HG03432 (cell line): ENCODE results near the gene GPR137B.
A peak's percentile ranks its signal among the peaks of the same experiment; 100 is the strongest.
"Not testable (repeated sequence)": the region's sequence is repeated elsewhere in the genome, so short reads cannot be mapped to it uniquely, and the experiment has no call there.

ENCODE experiments used
- ATAC-seq: cut with Tn5 transposase; IDR thresholded peaks from one replicate; pipeline ENCODE4 v1.9.1; 2021; ENCODE audit warnings: mild to moderate bottlenecking, moderate library complexity; ENCODE audit not compliant: unreplicated experiment

Gene GPR137B

DNA sequence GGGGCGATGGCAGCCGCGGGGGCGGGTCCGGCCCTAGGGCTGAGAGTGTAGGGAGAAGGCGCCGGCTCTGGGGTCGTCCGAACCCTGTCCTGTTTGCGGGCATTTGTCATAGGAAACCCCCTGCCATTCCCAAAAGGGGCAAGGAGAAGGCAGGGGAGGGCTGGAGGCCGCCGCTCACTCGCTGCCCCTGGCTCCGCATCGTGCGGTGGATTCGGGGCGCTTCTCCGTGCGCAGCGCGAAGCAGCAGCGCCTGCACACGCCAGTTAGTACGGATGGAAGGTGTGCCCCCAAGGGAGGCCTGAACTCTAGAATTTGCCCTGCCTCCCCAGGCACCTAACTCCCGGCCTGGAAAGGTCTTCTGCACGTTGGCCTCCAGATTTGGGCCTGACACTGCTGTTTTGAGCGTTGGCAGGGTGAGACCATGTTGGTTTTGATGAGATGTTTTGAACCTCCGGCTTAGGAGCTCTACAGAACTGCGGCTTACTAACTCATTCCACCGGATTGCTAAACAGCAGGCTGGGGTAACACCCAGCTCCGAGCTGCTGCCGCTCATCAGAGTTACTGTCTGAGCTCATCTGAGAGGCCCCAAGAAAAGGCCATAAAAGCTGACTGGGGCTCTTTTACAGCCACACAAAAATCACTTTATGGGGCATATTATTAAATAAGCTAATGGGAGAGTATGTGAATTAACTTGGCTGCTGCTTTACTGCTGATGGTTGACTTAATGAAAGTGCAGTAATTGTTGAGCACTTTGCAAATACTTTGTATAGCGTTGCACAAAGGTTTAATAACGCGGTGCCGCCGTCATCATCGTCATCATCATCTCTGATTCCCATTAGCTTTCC, 987 bp downstream of the GPR137B start:
- ATAC-seq, result peak; percentile 33

GRCh38 chr1:236144033-236144432, 1.7 kb downstream of the GPR137B start:
- ATAC-seq, result no peak

DNA sequence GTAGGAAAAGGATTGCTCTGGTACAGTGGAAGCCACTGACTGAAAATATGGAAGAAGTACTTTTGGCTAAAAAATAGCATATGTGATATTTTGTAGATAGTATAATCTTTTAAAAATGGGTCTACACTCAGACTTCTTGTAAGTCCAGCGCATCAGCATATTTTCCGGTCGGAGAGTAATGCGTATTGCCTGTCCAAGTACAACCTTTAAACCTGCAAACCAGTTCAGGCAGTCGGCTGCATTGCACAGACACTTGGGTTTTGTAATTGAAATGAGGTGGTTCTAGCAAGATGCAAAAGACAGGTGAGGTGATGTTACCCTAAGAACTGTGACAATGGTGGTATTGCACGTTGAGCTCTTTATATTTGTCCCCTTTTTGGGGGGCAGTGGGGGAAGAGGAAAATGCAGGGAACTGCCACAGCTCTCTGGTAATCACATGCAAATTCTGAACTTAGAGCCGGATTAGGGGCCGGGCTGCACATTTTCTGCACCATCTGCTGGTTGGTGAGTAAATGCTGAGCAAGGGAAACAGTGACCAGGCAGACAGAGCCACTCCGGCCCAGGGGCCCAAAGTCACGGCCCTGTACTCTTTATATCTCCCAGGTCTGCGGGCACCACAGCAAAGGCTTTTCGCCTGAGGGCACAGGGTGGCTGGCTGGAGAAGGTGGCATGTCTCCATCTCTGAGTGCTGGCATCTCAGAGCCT, 2.3 kb downstream of the GPR137B start:
- no peak for ATAC-seq

GRCh38 chr1:236147068-236147467, 4.7 kb downstream of the GPR137B start:
- ATAC-seq, result no peak

DNA sequence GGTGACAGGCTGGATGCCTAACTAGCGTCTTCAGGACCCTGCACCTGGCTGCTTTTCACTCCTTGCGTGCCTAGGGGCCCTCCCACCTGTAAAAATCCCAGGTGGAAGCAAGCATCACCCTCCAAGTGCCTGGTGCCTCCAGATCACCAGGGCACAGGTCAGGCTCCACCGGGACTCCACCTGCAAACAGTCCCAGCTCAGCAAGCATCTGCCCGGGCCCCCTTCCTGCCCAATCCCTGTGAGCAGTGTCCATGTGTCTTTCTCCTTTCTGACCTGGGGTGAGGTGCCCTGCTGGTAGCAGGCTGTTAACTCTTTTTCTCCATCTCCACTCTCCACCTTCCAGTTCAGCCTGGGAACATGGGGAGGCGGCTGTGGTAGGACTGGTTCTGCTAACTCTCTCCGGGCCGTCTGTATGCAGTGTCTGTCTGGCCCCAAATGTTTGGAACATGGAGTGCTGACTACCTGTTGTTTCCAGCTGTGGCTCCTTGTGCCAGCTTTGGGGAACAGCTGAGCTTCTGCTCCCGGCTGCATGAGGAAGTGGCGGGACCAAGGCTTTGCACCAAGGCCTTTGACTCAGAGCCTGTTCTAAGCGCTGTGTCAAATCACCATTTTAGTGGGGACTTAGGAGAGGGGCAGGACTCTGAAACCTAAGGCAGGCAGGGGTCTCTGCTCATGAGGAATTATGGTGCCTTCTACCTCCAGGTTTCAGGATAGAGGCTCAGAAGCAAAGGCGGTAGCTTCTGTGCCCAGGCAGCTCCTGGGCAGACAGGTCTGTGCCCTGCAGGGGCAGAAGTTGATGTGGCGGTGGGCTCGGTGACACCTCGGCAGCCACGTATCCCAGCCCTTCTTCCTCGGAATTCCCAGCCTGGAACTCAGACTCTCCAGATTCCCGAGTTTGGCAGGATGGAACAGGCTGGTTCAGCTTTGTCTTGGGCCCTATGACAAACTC, 5.5 kb downstream of the GPR137B start:
- ATAC-seq, result no peak

GRCh38 chr1:236148470-236148845, 6.1 kb downstream of the GPR137B start:
- ATAC-seq, result no peak

DNA sequence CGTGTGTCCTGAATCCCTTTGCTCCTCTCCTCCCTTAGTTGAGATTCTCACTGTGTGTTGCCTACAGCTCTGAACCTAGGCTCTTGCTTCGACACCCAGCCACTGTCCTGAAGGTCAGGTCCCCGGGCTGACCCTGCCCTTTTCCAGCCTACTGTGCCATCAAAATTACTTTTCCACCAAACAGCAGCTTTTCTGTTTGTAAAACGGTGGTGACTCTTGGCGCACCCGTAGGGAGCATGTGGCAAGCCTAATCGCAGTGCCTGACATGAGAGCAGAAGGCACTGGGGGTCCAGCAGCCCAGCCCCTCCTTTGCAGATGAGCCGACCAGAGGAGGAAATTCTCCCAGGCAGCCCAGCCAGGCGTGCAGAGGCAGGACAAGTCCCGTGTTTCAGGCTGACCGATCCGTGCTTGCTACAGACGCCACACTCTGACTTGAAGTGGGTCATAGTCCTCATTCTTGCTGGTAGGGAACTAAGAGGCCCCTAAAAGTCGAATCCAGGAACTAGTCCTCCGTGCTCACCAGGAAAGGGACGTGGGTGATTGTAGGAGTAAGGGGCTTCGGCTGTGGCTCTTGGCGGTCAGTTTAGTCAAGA, 6.8 kb downstream of the GPR137B start:
- no peak for ATAC-seq

DNA sequence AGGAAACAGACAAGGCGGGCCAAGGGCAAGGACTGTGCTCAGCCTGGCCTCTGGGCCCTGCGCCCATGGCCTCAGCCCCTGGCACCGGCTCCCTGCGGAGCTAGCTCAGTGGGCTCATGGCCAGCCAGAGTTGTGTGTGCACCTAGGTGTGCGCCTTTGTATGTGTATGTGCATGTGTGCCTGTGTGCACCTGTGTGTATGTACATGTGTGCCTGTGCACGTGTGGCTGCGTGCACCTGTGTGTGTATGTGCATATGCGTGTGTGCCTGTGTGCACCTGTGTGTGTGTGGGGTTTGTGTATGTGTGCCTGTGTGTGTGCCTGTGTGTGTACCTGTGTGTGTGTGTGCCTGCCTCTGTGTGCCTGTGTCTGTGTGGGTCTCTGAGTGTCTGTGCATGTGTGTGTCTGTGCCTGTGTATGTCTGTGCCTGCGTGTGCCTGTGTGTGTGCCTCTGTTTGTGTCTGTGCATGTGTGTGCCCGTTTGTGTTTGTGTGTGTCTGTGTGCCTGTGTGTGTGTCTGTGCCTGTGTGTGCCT, 7.4 kb downstream of the GPR137B start:
- ATAC-seq, result no peak

- ATAC-seq, result no peak
These were observed 8.1 kb downstream of the GPR137B start for GRCh38 chr1:236150311-236150955.

DNA sequence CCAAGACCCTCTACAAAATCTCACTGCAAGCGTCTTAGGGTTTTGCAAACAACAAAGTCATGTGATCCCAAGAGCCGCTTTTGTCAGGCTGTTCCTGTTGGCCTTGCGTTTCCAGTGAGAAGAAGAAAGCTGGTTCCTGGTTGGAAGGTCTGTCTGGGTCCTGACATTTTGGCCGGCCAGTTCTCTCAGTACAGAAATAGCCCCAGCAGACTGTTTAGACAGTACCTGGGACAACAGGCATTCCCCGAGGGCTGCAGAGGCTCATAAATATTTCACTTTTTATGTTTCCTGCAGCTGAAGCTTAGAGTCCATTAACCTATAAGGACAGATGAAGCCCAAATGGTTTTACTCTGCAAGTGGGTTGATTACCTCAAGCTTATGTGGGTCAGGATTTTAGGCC, 8.6 kb downstream of the GPR137B start:
- ATAC-seq, result no peak

- no peak for ATAC-seq
These were observed 9.5 kb downstream of the GPR137B start for GRCh38 chr1:236151739-236152424.

DNA sequence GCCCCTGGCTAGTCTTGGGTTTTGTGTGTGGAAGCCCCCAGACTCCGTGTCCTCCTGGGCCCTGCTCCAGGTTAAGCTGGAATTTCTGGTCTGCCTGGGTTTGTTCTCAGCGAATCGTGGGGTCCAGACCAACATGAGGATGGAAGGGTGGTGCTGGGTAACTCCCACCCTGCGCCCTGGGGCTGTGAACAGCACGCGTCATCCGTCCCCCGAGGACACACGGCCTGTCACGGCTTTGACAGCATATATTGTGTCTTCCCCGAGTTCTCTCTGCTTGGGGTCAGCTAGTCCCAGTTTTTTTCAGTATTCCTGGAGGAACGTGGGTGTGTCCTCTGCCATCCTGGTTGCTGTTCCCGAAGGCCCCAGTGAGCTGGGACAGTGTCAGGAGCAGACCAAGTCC, 11.8 kb downstream of the GPR137B start:
- no peak for ATAC-seq

DNA sequence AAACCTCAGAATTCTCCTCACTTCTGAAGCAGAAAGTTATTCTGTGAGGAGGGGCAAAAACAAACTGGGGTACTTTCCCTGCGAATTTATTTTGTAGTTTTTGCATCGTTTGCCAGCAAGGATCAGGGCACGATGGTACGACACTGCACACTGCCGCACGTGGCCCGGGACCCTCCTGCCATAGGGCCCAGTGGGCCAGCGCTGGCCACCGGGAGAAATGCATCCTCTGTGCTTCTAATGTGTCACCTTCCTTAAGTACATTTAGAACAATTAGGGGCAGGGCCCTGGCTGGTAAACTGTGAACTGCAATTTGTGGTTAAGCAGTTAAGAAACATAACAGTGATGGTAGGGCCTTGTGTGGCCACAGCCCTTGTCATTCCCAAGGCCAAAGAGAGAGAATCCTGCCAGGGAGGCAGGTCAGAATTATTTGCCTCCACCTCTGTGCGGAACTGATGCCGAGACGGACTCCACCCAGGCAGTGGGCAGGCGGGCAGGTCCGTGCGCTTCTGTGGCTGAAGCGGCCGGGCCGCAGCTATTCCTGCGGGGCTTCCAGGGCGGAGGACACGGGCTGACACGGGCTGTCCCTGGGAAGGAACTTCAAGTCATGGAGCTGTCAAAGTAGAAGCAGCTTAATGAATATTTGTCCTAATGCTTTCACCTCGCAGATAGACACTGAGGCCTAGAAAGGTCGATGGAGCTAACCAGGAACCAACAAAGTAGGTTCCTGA, 12.5 kb downstream of the GPR137B start:
- no peak for ATAC-seq

- ATAC-seq, result no peak
These were observed 13.0 kb downstream of the GPR137B start for GRCh38 chr1:236155399-236155767.

- no peak for ATAC-seq
These were observed 13.6 kb downstream of the GPR137B start for GRCh38 chr1:236155841-236156503.

GRCh38 chr1:236156512-236157208, 14.3 kb downstream of the GPR137B start:
- ATAC-seq, result peak; percentile 78

DNA sequence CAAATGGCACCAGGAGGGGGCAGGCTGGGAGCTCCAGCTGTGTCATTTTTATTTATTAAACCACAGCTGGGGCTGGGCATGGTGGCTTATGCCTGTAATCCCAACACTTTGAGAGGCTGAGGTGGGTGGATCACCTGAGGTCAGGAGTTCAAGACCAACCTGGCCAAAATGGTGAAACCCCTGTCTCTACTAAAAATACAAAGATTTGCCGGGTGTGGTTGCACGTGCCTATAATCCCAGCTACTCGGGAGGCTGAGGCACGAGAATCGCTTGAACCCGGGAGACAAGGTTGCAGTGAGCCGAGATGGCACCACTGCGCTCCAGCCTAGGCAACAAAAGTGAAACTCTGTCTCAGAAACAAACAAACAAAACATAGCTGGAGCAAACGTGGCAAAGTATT, 15.7 kb downstream of the GPR137B start:
- ATAC-seq, result not testable (repeated sequence)

GRCh38 chr1:236158719-236159118, 16.4 kb downstream of the GPR137B start:
- no peak for ATAC-seq
